HEK293 (cell line): ENCODE results near the gene CFAP46.

Experiments used
- CTCF ChIP-seq: fragments of 450-650 bp; formaldehyde crosslinking; IDR thresholded peaks from 2 replicates; pipeline ENCODE4 v1.5.1; 2016; ENCODE audit warnings: missing biosample characterization, missing genetic modification characterization
- KLF1 ChIP-seq: fragments of 450-650 bp; formaldehyde crosslinking; IDR thresholded peaks from 2 replicates; pipeline ENCODE4 v1.5.1; 2016; ENCODE audit warnings: missing biosample characterization, missing genetic modification characterization
- PATZ1 ChIP-seq: fragments of 450-650 bp; formaldehyde crosslinking; IDR thresholded peaks from 2 replicates; pipeline ENCODE4 v1.5.1; 2016; ENCODE audit warnings: missing biosample characterization, missing genetic modification characterization
- YY1 ChIP-seq: fragments of 450-650 bp; formaldehyde crosslinking; IDR thresholded peaks from 2 replicates; pipeline ENCODE4 v1.5.1; 2018; ENCODE audit warnings: missing biosample characterization, missing genetic modification characterization
- YY2 ChIP-seq: fragments of 450-650 bp; formaldehyde crosslinking; IDR thresholded peaks from 2 replicates; pipeline ENCODE4 v1.5.1; 2016; ENCODE audit warnings: missing biosample characterization, missing genetic modification characterization
- ZFP41 ChIP-seq: fragments of 450-650 bp; formaldehyde crosslinking; IDR thresholded peaks from 2 replicates; pipeline ENCODE4 v1.5.1; 2016; ENCODE audit warnings: missing biosample characterization, missing genetic modification characterization, borderline replicate concordance
- ZNF2 ChIP-seq: fragments of 450-650 bp; formaldehyde crosslinking; IDR thresholded peaks from 2 replicates; pipeline ENCODE4 v1.5.1; 2016; ENCODE audit warnings: missing biosample characterization, missing genetic modification characterization
- ZNF223 ChIP-seq: fragments of 450-650 bp; formaldehyde crosslinking; IDR thresholded peaks from 2 replicates; pipeline ENCODE4 v1.5.1; 2016; ENCODE audit warnings: missing biosample characterization, missing genetic modification characterization
- ZNF274 ChIP-seq, 2 experiments: fragments of 200-500 bp in 1 of 2; fragments of 450-650 bp in 1 of 2; sonication (Bioruptor generic) in 1 of 2; formaldehyde crosslinking in 1 of 2; IDR thresholded peaks; 2 replicates each; pipeline versions ENCODE4 v1.5.1 to v1.6.1; 2014 to 2016; ENCODE audit warnings: borderline replicate concordance in 1 of 2, inconsistent platforms in 1 of 2, low read length in 1 of 2, missing biosample characterization in 1 of 2, missing genetic modification characterization in 1 of 2

- TF ChIP-seq ZNF223, result no peak
- no peak for TF ChIP-seq PATZ1 (tag by site-specific recombination)
- TF ChIP-seq CTCF (tag by site-specific recombination), result no peak
- no peak for TF ChIP-seq ZFP41 (tag by site-specific recombination)
- no peak for TF ChIP-seq YY1 (tag by site-specific recombination)
- no peak for TF ChIP-seq KLF1 (tag by site-specific recombination)
- no peak for TF ChIP-seq YY2 (tag by site-specific recombination)
- TF ChIP-seq ZNF2, result no peak
- TF ChIP-seq ZNF274 (IDR thresholded peaks at IDR 0.05; ENCODE audit: low read length), result no peak
- TF ChIP-seq ZNF274 (tag by site-specific recombination; IDR thresholded peaks at IDR 0.05; ENCODE audit: borderline replicate concordance), result no peak
These were observed 56.7 kb downstream of the CFAP46 start for GRCh38 chr10:132885451-132886210.
